ENCODE measurements around the gene DOK6. TPM values are rescaled to one million over a fixed set of nuclear protein-coding genes. Genes with fewer than 3 reads are reported as not detected.
A peak's percentile ranks its signal among the peaks of the same experiment; 100 is the strongest.

DOK6 gene
- total RNA-seq, 2 experiments from 2014 or later: not detected

DNA sequence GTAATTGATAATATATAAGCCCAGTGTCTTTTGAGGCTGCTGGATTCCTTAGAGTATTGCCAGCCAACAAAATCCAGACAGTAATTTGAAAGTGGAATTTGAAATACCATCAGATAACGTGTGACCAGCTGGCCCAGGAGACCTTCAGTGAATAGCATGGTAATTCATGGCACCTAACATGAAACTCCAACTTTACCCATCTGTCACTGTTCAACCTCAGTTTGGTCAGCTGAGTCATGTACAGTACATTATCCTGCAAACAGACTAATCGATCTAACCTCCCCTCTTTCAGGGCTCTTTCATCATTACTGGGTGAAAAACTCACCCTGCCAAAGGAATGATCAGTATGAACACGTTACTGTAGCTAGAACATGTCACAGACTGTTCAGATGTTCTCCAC lies 230.6 kb downstream of the DOK6 start:
- POLR2A ChIA-PET: no interaction called here
- peaks cover 8% of the 10 kb centered on the region for H3K27me3 Mint-ChIP-seq
- no peaks in the 10 kb centered on the region for H3K36me3 Mint-ChIP-seq (ENCODE audit: low read depth)
- no peaks in the 10 kb centered on the region for H3K4me1 Mint-ChIP-seq (ENCODE audit: low read depth)
- ATAC-seq (ENCODE audit: poor library complexity): no peak
- CTCF ChIA-PET: no interaction called here
- no peaks in the 10 kb centered on the region for H3K9me3 Mint-ChIP-seq
- H3K4me3 Mint-ChIP-seq: no peak overlapping the region
- no peak overlapping the region for H3K27ac Mint-ChIP-seq
- H3K27ac ChIP-seq (ENCODE audit: low read depth in 1 of 2, low read length in 2 of 2): no peak overlapping the region
- no peak for DNase-seq
- no peaks in the 10 kb centered on the region for H3K4me1 ChIP-seq (ENCODE audit: insufficient read depth, low read length)
- TF ChIP-seq, protein P1, sequence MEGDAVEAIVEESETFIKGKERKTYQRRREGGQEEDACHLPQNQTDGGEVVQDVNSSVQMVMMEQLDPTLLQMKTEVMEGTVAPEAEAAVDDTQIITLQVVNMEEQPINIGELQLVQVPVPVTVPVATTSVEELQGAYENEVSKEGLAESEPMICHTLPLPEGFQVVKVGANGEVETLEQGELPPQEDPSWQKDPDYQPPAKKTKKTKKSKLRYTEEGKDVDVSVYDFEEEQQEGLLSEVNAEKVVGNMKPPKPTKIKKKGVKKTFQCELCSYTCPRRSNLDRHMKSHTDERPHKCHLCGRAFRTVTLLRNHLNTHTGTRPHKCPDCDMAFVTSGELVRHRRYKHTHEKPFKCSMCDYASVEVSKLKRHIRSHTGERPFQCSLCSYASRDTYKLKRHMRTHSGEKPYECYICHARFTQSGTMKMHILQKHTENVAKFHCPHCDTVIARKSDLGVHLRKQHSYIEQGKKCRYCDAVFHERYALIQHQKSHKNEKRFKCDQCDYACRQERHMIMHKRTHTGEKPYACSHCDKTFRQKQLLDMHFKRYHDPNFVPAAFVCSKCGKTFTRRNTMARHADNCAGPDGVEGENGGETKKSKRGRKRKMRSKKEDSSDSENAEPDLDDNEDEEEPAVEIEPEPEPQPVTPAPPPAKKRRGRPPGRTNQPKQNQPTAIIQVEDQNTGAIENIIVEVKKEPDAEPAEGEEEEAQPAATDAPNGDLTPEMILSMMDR (IDR thresholded peaks at IDR 0.05): no peak
- no peaks in the 10 kb centered on the region for H3K9me3 ChIP-seq (ENCODE audit: control insufficient read depth in 1 of 2, insufficient read depth in 1 of 2, low read length in 2 of 2)
- intact Hi-C loops (cut with DNase I, micrococcal nuclease): no loop called here
- no peak overlapping the region for H3K4me3 ChIP-seq (ENCODE audit: low read length)
- H3K36me3 ChIP-seq (ENCODE audit: insufficient read depth, low read length): no peaks in the 10 kb centered on the region
- H3K27me3 ChIP-seq (ENCODE audit: control insufficient read depth in 1 of 2, insufficient read depth in 2 of 2, low read length in 2 of 2): no peaks in the 10 kb centered on the region

DNA sequence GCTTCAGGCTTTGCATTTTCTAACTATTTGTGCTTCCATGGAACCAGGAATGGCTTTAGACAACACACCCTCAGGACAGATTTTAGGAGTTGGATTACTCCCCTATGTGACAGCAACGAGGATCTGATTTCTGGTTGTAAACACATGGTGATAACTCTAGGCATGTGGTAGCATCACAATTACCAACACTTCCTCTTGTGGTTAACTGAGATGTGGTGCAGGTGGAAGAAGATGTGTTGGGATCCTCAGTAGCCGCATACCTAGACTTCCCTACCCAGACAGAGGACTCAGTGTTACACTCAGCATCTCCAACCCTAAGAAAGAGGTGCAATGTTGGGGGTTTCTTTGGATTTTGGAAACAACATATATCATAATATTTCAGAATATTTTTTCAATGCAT lies 234.8 kb downstream of the DOK6 start:
- no peaks in the 10 kb centered on the region for H3K9me3 ChIP-seq (ENCODE audit: control insufficient read depth in 1 of 2, insufficient read depth in 1 of 2, low read length in 2 of 2)
- H3K4me3 ChIP-seq (ENCODE audit: low read length): no peak overlapping the region
- H3K27me3 Mint-ChIP-seq: peaks cover 8% of the 10 kb centered on the region
- no peak overlapping the region for H3K27ac Mint-ChIP-seq
- TF ChIP-seq, protein P1 (IDR thresholded peaks at IDR 0.05): no peak
- no peak overlapping the region for H3K4me3 Mint-ChIP-seq
- no peaks in the 10 kb centered on the region for H3K4me1 Mint-ChIP-seq (ENCODE audit: low read depth)
- CTCF ChIA-PET: no interaction called here
- POLR2A ChIA-PET: no interaction called here
- ATAC-seq (ENCODE audit: poor library complexity): no peak
- intact Hi-C loops (cut with DNase I, micrococcal nuclease): no loop called here
- H3K27me3 ChIP-seq (ENCODE audit: control insufficient read depth in 1 of 2, insufficient read depth in 2 of 2, low read length in 2 of 2): no peaks in the 10 kb centered on the region
- H3K36me3 Mint-ChIP-seq (ENCODE audit: low read depth): no peaks in the 10 kb centered on the region
- H3K27ac ChIP-seq (ENCODE audit: low read depth in 1 of 2, low read length in 2 of 2): no peak overlapping the region
- H3K9me3 Mint-ChIP-seq: no peaks in the 10 kb centered on the region
- H3K36me3 ChIP-seq (ENCODE audit: insufficient read depth, low read length): no peaks in the 10 kb centered on the region
- no peaks in the 10 kb centered on the region for H3K4me1 ChIP-seq (ENCODE audit: insufficient read depth, low read length)
- no peak for DNase-seq

DNA sequence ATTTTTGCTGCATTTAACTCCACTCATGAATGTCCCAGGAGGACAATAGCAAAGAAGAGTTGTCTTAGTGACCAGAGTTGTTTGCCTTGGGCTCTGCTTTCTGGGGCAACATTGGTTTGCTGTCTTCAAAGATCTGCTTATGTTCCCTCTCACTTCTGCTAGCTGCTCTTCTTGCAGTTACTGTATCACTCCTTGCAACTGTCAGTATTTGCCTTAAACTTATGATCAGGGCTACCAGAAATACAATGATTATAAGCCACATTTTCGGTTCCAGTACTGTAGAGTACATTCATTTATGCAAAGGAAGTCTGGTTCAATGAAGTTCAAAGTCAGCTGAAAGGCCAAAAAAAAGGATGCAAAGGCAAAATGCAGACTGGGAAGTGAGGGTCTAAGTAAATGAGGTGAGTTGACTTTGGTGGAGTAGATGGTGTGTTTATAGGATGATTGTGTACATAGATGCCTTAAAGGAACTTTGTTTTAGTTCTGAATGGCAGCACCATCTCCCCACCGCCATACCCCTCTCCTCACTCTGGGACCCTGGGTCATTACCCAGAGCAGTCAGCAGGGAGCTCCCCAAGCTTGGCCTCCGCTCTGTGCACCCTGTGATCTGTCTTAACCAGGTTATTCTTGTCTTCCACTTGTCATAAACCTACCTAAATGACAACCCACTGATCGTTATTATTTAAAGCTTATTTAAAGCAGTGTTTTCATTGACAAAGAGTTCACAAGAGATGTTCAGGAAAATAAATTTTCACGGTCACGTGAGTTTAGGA lies 236.0 kb downstream of the DOK6 start:
- Mint-ChIP-seq H3K4me3 (no peak overlapping the region), H3K27ac (no peak overlapping the region), H3K27me3 (peaks cover 4% of the 10 kb centered on the region), H3K36me3 (ENCODE audit: low read depth) (no peaks in the 10 kb centered on the region), H3K4me1 (ENCODE audit: low read depth) (no peaks in the 10 kb centered on the region), H3K9me3 (no peaks in the 10 kb centered on the region)
- intact Hi-C loops (cut with DNase I, micrococcal nuclease): loop anchor here (1.0 to 2.0 kb wide), 2 partner anchors 450 kb away; no protein-coding TSS in a partner anchor
- H3K4me3 ChIP-seq (ENCODE audit: low read length): no peak overlapping the region
- H3K27ac ChIP-seq (ENCODE audit: low read depth in 1 of 2, low read length in 2 of 2): no peak overlapping the region
- TF ChIP-seq, protein P1 (IDR thresholded peaks at IDR 0.05): peak; percentile 29
- H3K36me3 ChIP-seq (ENCODE audit: insufficient read depth, low read length): no peaks in the 10 kb centered on the region
- ATAC-seq (ENCODE audit: poor library complexity): peak; percentile 76
- ChIA-PET CTCF (interaction anchor here (0.6 to 1.0 kb wide), 2 partner anchors 108 to 450 kb away, joined by 3 to 6 read pairs; no protein-coding TSS in a partner anchor), POLR2A (no interaction called here)
- peak in 9 of 14 experiments; percentile 4 to 50 (median 11) for DNase-seq
- no peaks in the 10 kb centered on the region for H3K27me3 ChIP-seq (ENCODE audit: control insufficient read depth in 1 of 2, insufficient read depth in 2 of 2, low read length in 2 of 2)
- no peaks in the 10 kb centered on the region for H3K4me1 ChIP-seq (ENCODE audit: insufficient read depth, low read length)
- H3K9me3 ChIP-seq (ENCODE audit: control insufficient read depth in 1 of 2, insufficient read depth in 1 of 2, low read length in 2 of 2): no peaks in the 10 kb centered on the region

All from CD4-positive, alpha-beta T cell (primary cell).